Measurements from ENCODE around the gene CDCA3.

- TF ChIP-seq EZH2 (IDR thresholded peaks at IDR 0.05; ENCODE audit: insufficient read depth, low read length) (no peak), CTCF (IDR thresholded peaks at IDR 0.05; ENCODE audit: insufficient read depth, low read depth, low read length) (no peak)
Measured at GRCh38 chr12:6847676-6848075, 3.4 kb downstream of the CDCA3 start.

Measured in astrocyte (in vitro differentiated cells and primary cell).